NT2/D1 (cell line): ENCODE results near the gene CCDC70.

Experiments used
- SUZ12 ChIP-seq: IDR thresholded peaks from 2 replicates; pipeline ENCODE4 v1.6.1; 2011; ENCODE audit not compliant: insufficient read length, insufficient read depth; ENCODE audit errors: extremely low read depth
- YY1 ChIP-seq: IDR thresholded peaks from 2 replicates; pipeline ENCODE4 v1.6.1; 2011; ENCODE audit not compliant: insufficient read length, insufficient read depth
- ZNF274 ChIP-seq: IDR thresholded peaks from 2 replicates; pipeline ENCODE4 v1.6.1; 2011; ENCODE audit warnings: mild to moderate bottlenecking, low read depth, low read length

GRCh38 chr13:51832471-51833152 lies 29.2 kb upstream of the CCDC70 start:
- no peak for TF ChIP-seq ZNF274
- no peak for TF ChIP-seq YY1
- no peak for TF ChIP-seq SUZ12
